HG02642 (cell line): ENCODE results near the gene SNX30.

ENCODE experiments used
- ATAC-seq: cut with Tn5 transposase; IDR thresholded peaks from one replicate; pipeline ENCODE4 v1.9.1; 2021; ENCODE audit warnings: mild to moderate bottlenecking; ENCODE audit not compliant: unreplicated experiment, poor library complexity

SNX30 gene

GRCh38 chr9:112751056-112751795 is 666 bp downstream of the SNX30 start:
- ATAC-seq: peak; percentile 40

- no peak for ATAC-seq
Observed at GRCh38 chr9:112752334-112753125, 2.0 kb downstream of the SNX30 start.

GRCh38 chr9:112753725-112754124 is 3.2 kb downstream of the SNX30 start:
- no peak for ATAC-seq

GRCh38 chr9:112754578-112754977 is 4.0 kb downstream of the SNX30 start:
- ATAC-seq: no peak

GRCh38 chr9:112755016-112755427 is 4.5 kb downstream of the SNX30 start:
- no peak for ATAC-seq

GRCh38 chr9:112755675-112756074 is 5.1 kb downstream of the SNX30 start:
- no peak for ATAC-seq

- ATAC-seq: no peak
Observed at GRCh38 chr9:112757282-112757883, 6.8 kb downstream of the SNX30 start.

GRCh38 chr9:112757940-112758339 is 7.4 kb downstream of the SNX30 start:
- no peak for ATAC-seq

- ATAC-seq: no peak
Observed at GRCh38 chr9:112760821-112761220, 10.3 kb downstream of the SNX30 start.

GRCh38 chr9:112761912-112762655 is 11.5 kb downstream of the SNX30 start:
- no peak for ATAC-seq

GRCh38 chr9:112762726-112763518 is 12.4 kb downstream of the SNX30 start:
- ATAC-seq: no peak

GRCh38 chr9:112764344-112764743 is 13.8 kb downstream of the SNX30 start:
- ATAC-seq: no peak

- no peak for ATAC-seq
Observed at GRCh38 chr9:112764837-112765236, 14.3 kb downstream of the SNX30 start.

GRCh38 chr9:112765281-112765680 is 14.7 kb downstream of the SNX30 start:
- ATAC-seq: no peak

GRCh38 chr9:112771359-112772214 is 21.0 kb downstream of the SNX30 start:
- ATAC-seq: no peak

- no peak for ATAC-seq
Observed at GRCh38 chr9:112772215-112772509, 21.6 kb downstream of the SNX30 start.

- no peak for ATAC-seq
Observed at GRCh38 chr9:112772551-112772950, 22.0 kb downstream of the SNX30 start.

GRCh38 chr9:112774006-112774996 is 23.7 kb downstream of the SNX30 start:
- ATAC-seq: peak; percentile 54
